ENCODE results near the gene PHF2. TPM values are rescaled to one million over a fixed set of nuclear protein-coding genes. Genes with fewer than 3 reads are reported as not detected.

The PHF2 gene
- total RNA-seq, 2 donors from 2014 or later, result 15.0 to 19.8 TPM

DNA sequence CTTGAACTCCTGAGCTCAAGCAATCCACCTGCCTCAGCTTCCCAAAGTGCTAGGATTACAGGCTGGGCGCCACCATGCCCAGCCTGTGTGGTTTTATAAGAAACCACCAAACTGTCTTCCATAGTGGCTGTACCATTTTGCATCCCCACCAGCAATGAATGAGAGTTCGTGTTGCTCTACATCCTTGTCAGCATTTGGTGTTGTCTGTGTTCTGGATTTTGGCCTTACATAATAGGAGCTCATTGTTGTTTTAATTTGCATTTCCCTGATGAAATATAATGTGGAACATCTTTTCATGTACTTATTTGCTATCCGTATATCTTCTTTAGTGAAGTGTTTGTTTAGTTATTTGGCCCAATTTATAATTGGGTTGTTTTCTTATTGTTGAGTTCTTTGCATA is 29.8 kb downstream of the PHF2 start:
- intact Hi-C loops (cut with DNase I), result no loop called here
- DNase-seq (no peak), ATAC-seq (no peak)
- H3K4me3 ChIP-seq, result no peak overlapping the region
- no peaks in the 10 kb centered on the region for H3K27me3 ChIP-seq
- WGBS, 2 donors, result 60 to 97% methylated on average over 3 of the region's 3 CpGs
- no peak for TF ChIP-seq POLR2A (IDR thresholded peaks at IDR 0.05)
- TF ChIP-seq, protein P1, sequence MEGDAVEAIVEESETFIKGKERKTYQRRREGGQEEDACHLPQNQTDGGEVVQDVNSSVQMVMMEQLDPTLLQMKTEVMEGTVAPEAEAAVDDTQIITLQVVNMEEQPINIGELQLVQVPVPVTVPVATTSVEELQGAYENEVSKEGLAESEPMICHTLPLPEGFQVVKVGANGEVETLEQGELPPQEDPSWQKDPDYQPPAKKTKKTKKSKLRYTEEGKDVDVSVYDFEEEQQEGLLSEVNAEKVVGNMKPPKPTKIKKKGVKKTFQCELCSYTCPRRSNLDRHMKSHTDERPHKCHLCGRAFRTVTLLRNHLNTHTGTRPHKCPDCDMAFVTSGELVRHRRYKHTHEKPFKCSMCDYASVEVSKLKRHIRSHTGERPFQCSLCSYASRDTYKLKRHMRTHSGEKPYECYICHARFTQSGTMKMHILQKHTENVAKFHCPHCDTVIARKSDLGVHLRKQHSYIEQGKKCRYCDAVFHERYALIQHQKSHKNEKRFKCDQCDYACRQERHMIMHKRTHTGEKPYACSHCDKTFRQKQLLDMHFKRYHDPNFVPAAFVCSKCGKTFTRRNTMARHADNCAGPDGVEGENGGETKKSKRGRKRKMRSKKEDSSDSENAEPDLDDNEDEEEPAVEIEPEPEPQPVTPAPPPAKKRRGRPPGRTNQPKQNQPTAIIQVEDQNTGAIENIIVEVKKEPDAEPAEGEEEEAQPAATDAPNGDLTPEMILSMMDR (IDR thresholded peaks at IDR 0.05), result no peak
- no peaks in the 10 kb centered on the region for H3K4me1 ChIP-seq
- no peaks in the 10 kb centered on the region for H3K36me3 ChIP-seq (replicated peaks in 1 of 2; ENCODE audit: insufficient read depth in 1 of 2, low read depth in 2 of 2)
- H3K9me3 ChIP-seq, result no peaks in the 10 kb centered on the region
- H3K27ac ChIP-seq, result no peak overlapping the region

GRCh38 chr9:93610206-93610605 is 33.8 kb downstream of the PHF2 start:
- DNase-seq (no peak), ATAC-seq (no peak)
- H3K4me1 ChIP-seq, result no peaks in the 10 kb centered on the region
- TF ChIP-seq, protein P1 (IDR thresholded peaks at IDR 0.05), result no peak
- no peak for TF ChIP-seq POLR2A (IDR thresholded peaks at IDR 0.05)
- WGBS, 2 donors, result 90 to 100% methylated on average over 1 of the region's 1 CpG
- intact Hi-C loops (cut with DNase I), result no loop called here
- no peak overlapping the region for H3K27ac ChIP-seq
- H3K9me3 ChIP-seq, result no peaks in the 10 kb centered on the region
- H3K36me3 ChIP-seq (replicated peaks in 1 of 2; ENCODE audit: insufficient read depth in 1 of 2, low read depth in 2 of 2), result no peaks in the 10 kb centered on the region
- H3K27me3 ChIP-seq, result no peaks in the 10 kb centered on the region
- no peak overlapping the region for H3K4me3 ChIP-seq

DNA sequence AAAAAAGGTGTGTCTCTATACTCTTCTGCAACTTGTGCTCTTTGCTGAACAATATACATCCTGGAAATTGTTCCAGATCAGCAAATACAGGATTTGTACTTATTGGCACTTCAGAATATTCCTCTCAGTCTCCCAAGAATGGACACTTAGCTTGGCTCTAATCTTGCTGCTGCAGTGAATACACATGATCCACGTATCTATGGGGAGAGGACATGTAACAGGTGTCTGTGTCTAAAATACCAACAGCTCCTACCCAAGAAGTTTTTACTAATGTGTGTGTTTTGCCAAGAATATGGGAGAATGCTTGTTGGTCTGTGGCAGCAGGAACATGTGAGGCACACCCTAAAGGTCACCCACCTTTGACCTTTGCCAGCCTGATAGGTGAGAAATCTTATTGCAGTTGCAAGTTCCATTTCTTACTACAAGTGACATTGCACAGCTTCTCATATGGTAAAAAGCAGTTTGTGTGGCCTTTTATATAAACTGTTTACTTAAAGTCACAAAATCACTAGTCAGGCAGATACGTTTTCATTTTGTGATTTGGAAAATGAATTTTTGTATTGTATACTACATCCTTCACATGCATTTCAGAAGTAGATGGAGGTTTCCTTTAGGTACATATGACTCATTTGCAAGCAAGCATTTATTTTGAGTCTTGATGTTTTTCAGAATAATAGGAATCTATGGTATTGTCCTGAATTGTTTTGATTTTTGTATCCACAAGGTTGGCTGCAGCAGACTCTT is 35.8 kb downstream of the PHF2 start:
- Histone ChIP-seq H3K27ac (no peak overlapping the region), H3K9me3 (no peaks in the 10 kb centered on the region), H3K4me3 (no peak overlapping the region), H3K36me3 (replicated peaks in 1 of 2; ENCODE audit: insufficient read depth in 1 of 2, low read depth in 2 of 2) (no peaks in the 10 kb centered on the region), H3K4me1 (peaks cover 2% of the 10 kb centered on the region), H3K27me3 (no peaks in the 10 kb centered on the region)
- DNase-seq, result no peak
- no peak for ATAC-seq
- intact Hi-C loops (cut with DNase I), result no loop called here
- no peak for TF ChIP-seq POLR2A (IDR thresholded peaks at IDR 0.05)
- 48 to 54% methylated on average over 2 of the region's 2 CpGs for WGBS, 2 donors

- 63 to 90% methylated on average over 3 to 5 of the region's 5 CpGs for WGBS, 2 donors
- DNase-seq (peak in 2 of 4 donors; percentile 37 to 45), ATAC-seq (no peak)
- Histone ChIP-seq H3K9me3 (no peaks in the 10 kb centered on the region), H3K36me3 (replicated peaks in 1 of 2; ENCODE audit: insufficient read depth in 1 of 2, low read depth in 2 of 2) (no peaks in the 10 kb centered on the region), H3K27ac (no peak overlapping the region), H3K27me3 (no peaks in the 10 kb centered on the region), H3K4me1 (peaks cover 2% of the 10 kb centered on the region), H3K4me3 (no peak overlapping the region)
- intact Hi-C loops (cut with DNase I), result no loop called here
- TF ChIP-seq, protein P1 (IDR thresholded peaks at IDR 0.05), result no peak
- no peak for TF ChIP-seq POLR2A (IDR thresholded peaks at IDR 0.05)
These were observed 36.4 kb downstream of the PHF2 start for GRCh38 chr9:93612796-93613154.

DNA sequence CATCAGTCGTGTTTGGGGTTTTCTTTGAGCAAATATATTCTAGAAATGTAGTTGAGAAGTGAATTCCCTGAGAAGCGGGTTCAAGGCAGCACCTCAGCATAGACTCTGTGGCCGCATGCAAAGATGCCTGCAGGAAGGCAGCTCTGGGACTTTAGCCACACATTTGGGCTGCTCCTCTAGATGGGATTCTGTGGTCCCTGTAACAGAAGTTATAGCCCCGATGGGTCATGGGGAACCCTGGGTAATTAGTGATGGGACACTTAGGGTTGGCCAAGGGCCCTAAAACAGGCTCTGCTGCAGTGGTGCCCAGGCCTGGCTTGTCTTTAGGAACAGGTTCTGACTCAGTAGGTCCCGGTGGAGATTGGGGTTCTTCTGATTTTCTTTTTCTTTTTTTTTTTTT is 36.8 kb downstream of the PHF2 start:
- Histone ChIP-seq H3K9me3 (no peaks in the 10 kb centered on the region), H3K27me3 (no peaks in the 10 kb centered on the region), H3K27ac (no peak overlapping the region), H3K4me1 (peaks cover 2% of the 10 kb centered on the region), H3K36me3 (replicated peaks in 1 of 2; ENCODE audit: insufficient read depth in 1 of 2, low read depth in 2 of 2) (no peaks in the 10 kb centered on the region), H3K4me3 (no peak overlapping the region)
- TF ChIP-seq, protein P1 (IDR thresholded peaks at IDR 0.05), result no peak
- no peak for TF ChIP-seq POLR2A (IDR thresholded peaks at IDR 0.05)
- intact Hi-C loops (cut with DNase I), result no loop called here
- peak in 1 of 4 donors; percentile 2 for DNase-seq
- no peak for ATAC-seq
- WGBS, 2 donors, result 85 to 92% methylated on average over 5 of the region's 5 CpGs

Measured in body of pancreas (tissue), 4 donors.